ENCODE measurements around the gene ADAMTS2. TPM values are rescaled to one million over a fixed set of nuclear protein-coding genes. Genes with fewer than 3 reads are reported as not detected.

ADAMTS2 gene
- total and polyA plus RNA-seq, 2 donors (not counting 3 experiments of a cell fraction or from before 2014, with no cell fraction given), result not detected

DNA sequence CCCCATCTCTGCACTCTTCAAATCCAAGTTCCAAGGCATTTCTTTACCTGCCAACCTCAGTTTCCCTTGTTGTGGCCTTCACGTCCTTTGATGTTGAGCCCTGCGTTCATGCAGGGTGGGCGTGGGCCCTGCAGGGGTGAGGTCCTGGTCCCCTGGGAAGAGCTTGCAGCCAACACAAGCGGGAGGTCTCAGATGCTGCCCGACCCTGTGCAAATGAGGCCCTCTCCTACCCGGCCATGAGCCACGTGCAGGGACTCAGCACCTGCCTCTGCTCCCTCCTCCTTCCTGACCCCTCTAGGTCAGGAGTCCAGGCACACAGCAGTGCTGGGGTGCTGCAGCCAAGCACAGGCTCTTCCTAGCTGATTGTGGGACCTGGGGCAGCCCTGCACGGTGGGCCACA is 124.5 kb downstream of the ADAMTS2 start:
- BruUV-seq (replicated peaks), result no TSS peak
- no peaks in the 10 kb centered on the region for H3K79me2 ChIP-seq (ENCODE audit: control insufficient read depth, insufficient read depth, low read length)

More for the DNA sequence above, 124.5 kb downstream of the ADAMTS2 start:
- Histone ChIP-seq H3K36me3 (ENCODE audit: control insufficient read depth in 2 of 2, extremely low read depth in 1 of 2, insufficient read depth in 2 of 2, low read length in 2 of 2) (no peaks in the 10 kb centered on the region), H3K4me3 (replicated peaks in 1 of 3; ENCODE audit: insufficient read depth in 1 of 3, low read depth in 1 of 3, low read length in 3 of 3) (no peak overlapping the region), H3K9ac (replicated peaks; ENCODE audit: extremely low read depth, insufficient read depth, low read length) (no peak overlapping the region), H3K27ac (ENCODE audit: insufficient read depth, low read depth, low read length) (no peak overlapping the region), H4K20me1 (replicated peaks; ENCODE audit: control insufficient read depth, extremely low read depth, insufficient read depth, low read length) (no peaks in the 10 kb centered on the region), H3K4me1 (ENCODE audit: control insufficient read depth, extremely low read depth, insufficient read depth, low read length) (no peaks in the 10 kb centered on the region), H3K9me3 (replicated peaks; ENCODE audit: control insufficient read depth, insufficient read depth, low read length) (peaks cover 5% of the 10 kb centered on the region), H3K27me3 (ENCODE audit: control insufficient read depth in 2 of 2, insufficient read depth in 2 of 2, low read length in 2 of 2) (no peaks in the 10 kb centered on the region), H3K9me1 (replicated peaks; ENCODE audit: control insufficient read depth, extremely low read depth, insufficient read depth, low read length) (no peaks in the 10 kb centered on the region), H3K4me2 (ENCODE audit: insufficient read depth, low read length) (no peak overlapping the region), H2AFZ (ENCODE audit: low read depth, low read length) (no peak overlapping the region)
- ChIA-PET CTCF (no interaction called here), POLR2A (no interaction called here)
- FAIRE-seq (no peak), DNase-seq (ENCODE audit: low read depth, low spot score) (no peak)
- intact Hi-C loops (cut with micrococcal nuclease) (no loop called here), dilution Hi-C loops (cut with MboI; ENCODE audit: extremely low pct_ligation_motif_present, low sequenced_read_pairs) (no loop called here)
- TF ChIP-seq POLR2AphosphoS5 (IDR thresholded peaks at IDR 0.05; ENCODE audit: insufficient read depth, low read depth, low read length) (no peak), FOS (IDR thresholded peaks at IDR 0.05; ENCODE audit: borderline replicate concordance, insufficient read depth, low read length) (no peak), EZH2 (IDR thresholded peaks at IDR 0.05; ENCODE audit: borderline replicate concordance, low read depth, low read length, severe bottlenecking) (no peak), MYC (IDR thresholded peaks at IDR 0.05; ENCODE audit: low read depth, low read length) (no peak), JUN (IDR thresholded peaks at IDR 0.05; ENCODE audit: borderline replicate concordance, insufficient read depth, insufficient read length, low read depth) (no peak), GATA2 (IDR thresholded peaks at IDR 0.05; ENCODE audit: insufficient read depth, insufficient read length, low read depth, low read length) (no peak), POLR2A (IDR thresholded peaks at IDR 0.05; ENCODE audit: low read depth, low read length) (no peak)
- TF ChIP-seq, protein P1, sequence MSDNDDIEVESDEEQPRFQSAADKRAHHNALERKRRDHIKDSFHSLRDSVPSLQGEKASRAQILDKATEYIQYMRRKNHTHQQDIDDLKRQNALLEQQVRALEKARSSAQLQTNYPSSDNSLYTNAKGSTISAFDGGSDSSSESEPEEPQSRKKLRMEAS (IDR thresholded peaks at IDR 0.05; ENCODE audit: insufficient read depth, insufficient read length), result no peak
- TF ChIP-seq, protein P2, sequence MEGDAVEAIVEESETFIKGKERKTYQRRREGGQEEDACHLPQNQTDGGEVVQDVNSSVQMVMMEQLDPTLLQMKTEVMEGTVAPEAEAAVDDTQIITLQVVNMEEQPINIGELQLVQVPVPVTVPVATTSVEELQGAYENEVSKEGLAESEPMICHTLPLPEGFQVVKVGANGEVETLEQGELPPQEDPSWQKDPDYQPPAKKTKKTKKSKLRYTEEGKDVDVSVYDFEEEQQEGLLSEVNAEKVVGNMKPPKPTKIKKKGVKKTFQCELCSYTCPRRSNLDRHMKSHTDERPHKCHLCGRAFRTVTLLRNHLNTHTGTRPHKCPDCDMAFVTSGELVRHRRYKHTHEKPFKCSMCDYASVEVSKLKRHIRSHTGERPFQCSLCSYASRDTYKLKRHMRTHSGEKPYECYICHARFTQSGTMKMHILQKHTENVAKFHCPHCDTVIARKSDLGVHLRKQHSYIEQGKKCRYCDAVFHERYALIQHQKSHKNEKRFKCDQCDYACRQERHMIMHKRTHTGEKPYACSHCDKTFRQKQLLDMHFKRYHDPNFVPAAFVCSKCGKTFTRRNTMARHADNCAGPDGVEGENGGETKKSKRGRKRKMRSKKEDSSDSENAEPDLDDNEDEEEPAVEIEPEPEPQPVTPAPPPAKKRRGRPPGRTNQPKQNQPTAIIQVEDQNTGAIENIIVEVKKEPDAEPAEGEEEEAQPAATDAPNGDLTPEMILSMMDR (IDR thresholded peaks at IDR 0.05; ENCODE audit: extremely low read depth in 1 of 2, insufficient read depth in 1 of 2, low read depth in 1 of 2, low read length in 2 of 2), result no peak
